ENCODE results near the gene ACKR3.

DNA sequence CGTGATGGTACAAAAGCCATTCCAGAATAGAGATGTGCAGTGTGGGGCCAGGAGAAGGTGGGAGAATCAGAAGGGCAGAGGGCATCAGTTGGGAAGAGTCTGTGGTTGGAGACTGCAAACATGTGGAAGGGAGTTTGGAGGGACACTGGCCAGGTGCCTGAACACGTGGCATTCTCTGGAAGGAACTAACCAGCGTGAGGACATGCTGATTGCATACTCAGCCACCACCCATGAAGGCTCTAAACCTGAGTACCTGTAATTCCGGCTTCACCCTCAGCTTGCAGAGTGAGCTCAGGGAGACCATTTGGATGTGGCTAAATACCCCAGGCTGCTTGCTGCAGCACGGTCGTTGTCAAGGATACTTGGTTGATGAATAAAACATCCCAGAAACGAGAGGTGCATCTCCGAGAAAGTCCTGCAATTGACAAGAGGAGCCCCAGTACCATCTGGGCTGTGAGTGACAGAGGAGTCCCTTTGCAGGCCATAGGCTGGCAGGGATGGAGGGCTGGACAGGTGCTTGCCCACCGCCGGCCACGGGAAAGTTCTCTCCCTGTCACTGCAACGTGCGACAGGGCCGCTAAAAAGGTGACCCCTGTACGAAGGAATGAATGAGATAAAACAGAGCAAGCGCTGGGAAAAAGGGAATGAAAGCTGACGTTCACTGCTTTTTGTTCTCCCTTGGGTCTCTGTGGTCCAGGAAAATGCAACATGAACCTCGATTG lies 5.0 kb downstream of the ACKR3 start:
- TF ChIP-seq POLR2A (IDR thresholded peaks at IDR 0.05): no peak
- TF ChIP-seq, protein P1, sequence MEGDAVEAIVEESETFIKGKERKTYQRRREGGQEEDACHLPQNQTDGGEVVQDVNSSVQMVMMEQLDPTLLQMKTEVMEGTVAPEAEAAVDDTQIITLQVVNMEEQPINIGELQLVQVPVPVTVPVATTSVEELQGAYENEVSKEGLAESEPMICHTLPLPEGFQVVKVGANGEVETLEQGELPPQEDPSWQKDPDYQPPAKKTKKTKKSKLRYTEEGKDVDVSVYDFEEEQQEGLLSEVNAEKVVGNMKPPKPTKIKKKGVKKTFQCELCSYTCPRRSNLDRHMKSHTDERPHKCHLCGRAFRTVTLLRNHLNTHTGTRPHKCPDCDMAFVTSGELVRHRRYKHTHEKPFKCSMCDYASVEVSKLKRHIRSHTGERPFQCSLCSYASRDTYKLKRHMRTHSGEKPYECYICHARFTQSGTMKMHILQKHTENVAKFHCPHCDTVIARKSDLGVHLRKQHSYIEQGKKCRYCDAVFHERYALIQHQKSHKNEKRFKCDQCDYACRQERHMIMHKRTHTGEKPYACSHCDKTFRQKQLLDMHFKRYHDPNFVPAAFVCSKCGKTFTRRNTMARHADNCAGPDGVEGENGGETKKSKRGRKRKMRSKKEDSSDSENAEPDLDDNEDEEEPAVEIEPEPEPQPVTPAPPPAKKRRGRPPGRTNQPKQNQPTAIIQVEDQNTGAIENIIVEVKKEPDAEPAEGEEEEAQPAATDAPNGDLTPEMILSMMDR (IDR thresholded peaks at IDR 0.05): no peak
- TF ChIP-seq POLR2AphosphoS5 (IDR thresholded peaks at IDR 0.05; ENCODE audit: insufficient read depth in 1 of 2, low read depth in 1 of 2): no peak

All from vagina (tissue), 2 donors.